PC-9 (cell line): ENCODE data around the gene ERI3. TPM values are rescaled to one million over a fixed set of nuclear protein-coding genes. Genes with fewer than 3 reads are reported as not detected.

ENCODE experiments used
- BruUV-seq: library from RNA; stranded (reverse); fragments of 400-500 nt; replicated peaks from 2 replicates; lab custom pipeline; 2021; lab: Mats Ljungman, UMichigan
- CTCF ChIA-PET: fragments of 300-600 bp; sonication (Branson Sonifier 250); formaldehyde crosslinking; loops from one replicate; lab custom pipeline; 2022; ENCODE audit warnings: antibody characterized with exemption; lab: Charles Lee
- POLR2A ChIA-PET: fragments of 300-600 bp; sonication (Branson Sonifier 250); formaldehyde crosslinking; loops from one replicate; lab custom pipeline; 2022; ENCODE audit warnings: antibody characterized with exemption; ENCODE audit not compliant: unreplicated experiment; lab: Charles Lee
- DNase-seq, 2 experiments: peaks; one replicate each; pipeline versions ENCODE4 v3.0.0 to v3.0.0-alpha.2; 2015 to 2022; ENCODE audit warnings: mixed read lengths in 1 of 2
- H2AFZ ChIP-seq: fragments of 200-600 bp; sonication (generic); 2 replicates; pipeline ENCODE4 v1.8.1; 2017; ENCODE audit warnings: antibody characterized with exemption
- H3F3A ChIP-seq: fragments of 200-600 bp; sonication (generic); 2 replicates; pipeline ENCODE4 v1.8.1; 2017; ENCODE audit warnings: antibody characterized with exemption, mild to moderate bottlenecking, low read depth; ENCODE audit not compliant: insufficient read depth
- H3K27ac ChIP-seq: fragments of 200-600 bp; sonication (generic); 2 replicates; pipeline ENCODE4 v1.6.1; 2016; ENCODE audit warnings: mixed run types
- H3K27me3 ChIP-seq: fragments of 200-600 bp; sonication (generic); 2 replicates; pipeline ENCODE4 v1.6.1; 2016; ENCODE audit warnings: low read depth, mixed run types; ENCODE audit not compliant: insufficient read depth
- H3K36me3 ChIP-seq: fragments of 200-600 bp; sonication (generic); 2 replicates; pipeline ENCODE4 v1.6.1; 2016; ENCODE audit warnings: low read depth, mixed run types
- H3K4me1 ChIP-seq: fragments of 200-600 bp; sonication (generic); replicated peaks from 2 replicates; pipeline ENCODE4 v1.6.1; 2016; ENCODE audit warnings: mixed run types; ENCODE audit not compliant: insufficient read depth
- H3K4me2 ChIP-seq: fragments of 200-600 bp; sonication (generic); 2 replicates; pipeline ENCODE4 v1.6.1; 2017; ENCODE audit warnings: mixed run types
- H3K4me3 ChIP-seq: fragments of 200-600 bp; sonication (generic); 2 replicates; pipeline ENCODE4 v1.6.1; 2016; ENCODE audit warnings: mixed run types
- H3K79me2 ChIP-seq: fragments of 200-600 bp; sonication (generic); 2 replicates; pipeline ENCODE4 v1.6.1; 2017; ENCODE audit warnings: low read depth, mixed run types
- H3K9me2 ChIP-seq: fragments of 200-600 bp; sonication (generic); 2 replicates; pipeline ENCODE4 v1.8.1; 2017; ENCODE audit warnings: mild to moderate bottlenecking; ENCODE audit not compliant: insufficient read depth
- H3K9me3 ChIP-seq: fragments of 200-600 bp; sonication (generic); 2 replicates; pipeline ENCODE4 v1.8.1; 2016; ENCODE audit warnings: low read depth; ENCODE audit not compliant: insufficient read depth
- H4K20me1 ChIP-seq: fragments of 200-600 bp; sonication (generic); 2 replicates; pipeline ENCODE4 v1.8.1; 2017; ENCODE audit not compliant: insufficient read depth
- EZH2 ChIP-seq: fragments of 200-600 bp; sonication (generic); IDR thresholded peaks from 2 replicates; pipeline ENCODE4 v1.8.0; 2017; ENCODE audit warnings: antibody characterized with exemption, low read depth
- intact Hi-C: fragments of 100-400 bp; cut with micrococcal nuclease; formaldehyde crosslinking; loops from one replicate; pipeline ENCODE4 v1.10.0; 2022; ENCODE audit not compliant: unreplicated experiment
- total RNA-seq: library from RNA; stranded (reverse); gene quantifications from 2 replicates; pipeline ENCODE4 v1.2.3, GENCODE V29; 2021
- TF ChIP-seq, protein P1 (sequence below): fragments of 200-600 bp; sonication (generic); conservative IDR thresholded peaks from 2 replicates; pipeline ENCODE4 v1.6.1; 2017; ENCODE audit warnings: mixed run types, antibody characterized with exemption, mild to moderate bottlenecking, moderate library complexity

ERI3 gene
- total RNA-seq, 1 experiment from 2014 or later, result 120 TPM

DNA sequence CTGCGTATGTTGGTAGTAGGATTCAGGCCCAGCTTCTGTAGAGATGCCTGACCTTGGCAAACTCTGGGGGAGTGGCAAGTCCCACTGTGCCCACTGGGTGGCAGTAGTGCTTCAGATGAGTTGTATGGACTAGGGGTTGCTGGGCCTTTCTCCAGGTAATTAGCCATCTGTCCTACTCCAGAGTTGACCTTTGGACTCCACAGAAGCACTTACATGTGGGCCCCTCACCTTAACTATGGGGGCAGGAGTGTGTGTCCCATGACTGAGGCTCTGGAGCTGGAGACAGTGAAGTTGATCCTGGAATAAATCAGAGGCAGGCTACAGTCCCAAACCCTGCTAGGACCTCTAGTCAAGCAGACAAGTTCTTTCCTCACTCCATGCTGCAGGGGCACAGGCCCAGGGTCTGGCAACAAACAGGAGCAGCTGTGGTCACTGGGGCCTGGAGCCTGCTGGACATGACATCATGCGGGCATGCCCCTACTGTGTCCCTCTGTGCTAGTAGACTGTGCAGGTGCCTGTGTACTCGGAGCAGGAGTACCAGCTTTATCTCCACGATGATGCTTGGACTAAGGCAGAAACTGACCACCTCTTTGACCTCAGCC is 137.1 kb downstream of the ERI3 start:
- no peak overlapping the region for H3K4me3 ChIP-seq
- H3K9me2 ChIP-seq, result no peaks in the 10 kb centered on the region
- no peak overlapping the region for H3K4me2 ChIP-seq
- ChIA-PET CTCF (interaction anchor here (0.5 to 1.2 kb wide), 7 partner anchors 16 to 453 kb away, joined by 3 to 8 read pairs (median 5); no protein-coding TSS in a partner anchor), POLR2A (interaction anchor here (0.6 kb wide), 1 partner anchor 429 kb away, joined by 4 read pairs; no protein-coding TSS in a partner anchor)
- no peaks in the 10 kb centered on the region for H4K20me1 ChIP-seq
- intact Hi-C loops, result loop anchor here (1.0 to 2.0 kb wide), 4 partner anchors 125 to 435 kb away; no protein-coding TSS in a partner anchor
- no peak overlapping the region for H2AFZ ChIP-seq
- H3K36me3 ChIP-seq, result no peaks in the 10 kb centered on the region; the same call in 1 of the 2 replicates
- no peak overlapping the region for H3K27ac ChIP-seq
- no TSS peak for BruUV-seq
- peak; percentile 44 to 78 for DNase-seq
- peaks cover 11% of the 10 kb centered on the region for H3K79me2 ChIP-seq
- peaks cover 20% of the 10 kb centered on the region; the same call in 1 of the 2 replicates for H3F3A ChIP-seq
- H3K4me1 ChIP-seq, result peaks cover 8% of the 10 kb centered on the region; the same call in 1 of the 2 replicates
- no peaks in the 10 kb centered on the region for H3K9me3 ChIP-seq
- H3K27me3 ChIP-seq, result no peaks in the 10 kb centered on the region
- TF ChIP-seq EZH2, result no peak
- TF ChIP-seq, protein P1, sequence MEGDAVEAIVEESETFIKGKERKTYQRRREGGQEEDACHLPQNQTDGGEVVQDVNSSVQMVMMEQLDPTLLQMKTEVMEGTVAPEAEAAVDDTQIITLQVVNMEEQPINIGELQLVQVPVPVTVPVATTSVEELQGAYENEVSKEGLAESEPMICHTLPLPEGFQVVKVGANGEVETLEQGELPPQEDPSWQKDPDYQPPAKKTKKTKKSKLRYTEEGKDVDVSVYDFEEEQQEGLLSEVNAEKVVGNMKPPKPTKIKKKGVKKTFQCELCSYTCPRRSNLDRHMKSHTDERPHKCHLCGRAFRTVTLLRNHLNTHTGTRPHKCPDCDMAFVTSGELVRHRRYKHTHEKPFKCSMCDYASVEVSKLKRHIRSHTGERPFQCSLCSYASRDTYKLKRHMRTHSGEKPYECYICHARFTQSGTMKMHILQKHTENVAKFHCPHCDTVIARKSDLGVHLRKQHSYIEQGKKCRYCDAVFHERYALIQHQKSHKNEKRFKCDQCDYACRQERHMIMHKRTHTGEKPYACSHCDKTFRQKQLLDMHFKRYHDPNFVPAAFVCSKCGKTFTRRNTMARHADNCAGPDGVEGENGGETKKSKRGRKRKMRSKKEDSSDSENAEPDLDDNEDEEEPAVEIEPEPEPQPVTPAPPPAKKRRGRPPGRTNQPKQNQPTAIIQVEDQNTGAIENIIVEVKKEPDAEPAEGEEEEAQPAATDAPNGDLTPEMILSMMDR, result peak; percentile 95

DNA sequence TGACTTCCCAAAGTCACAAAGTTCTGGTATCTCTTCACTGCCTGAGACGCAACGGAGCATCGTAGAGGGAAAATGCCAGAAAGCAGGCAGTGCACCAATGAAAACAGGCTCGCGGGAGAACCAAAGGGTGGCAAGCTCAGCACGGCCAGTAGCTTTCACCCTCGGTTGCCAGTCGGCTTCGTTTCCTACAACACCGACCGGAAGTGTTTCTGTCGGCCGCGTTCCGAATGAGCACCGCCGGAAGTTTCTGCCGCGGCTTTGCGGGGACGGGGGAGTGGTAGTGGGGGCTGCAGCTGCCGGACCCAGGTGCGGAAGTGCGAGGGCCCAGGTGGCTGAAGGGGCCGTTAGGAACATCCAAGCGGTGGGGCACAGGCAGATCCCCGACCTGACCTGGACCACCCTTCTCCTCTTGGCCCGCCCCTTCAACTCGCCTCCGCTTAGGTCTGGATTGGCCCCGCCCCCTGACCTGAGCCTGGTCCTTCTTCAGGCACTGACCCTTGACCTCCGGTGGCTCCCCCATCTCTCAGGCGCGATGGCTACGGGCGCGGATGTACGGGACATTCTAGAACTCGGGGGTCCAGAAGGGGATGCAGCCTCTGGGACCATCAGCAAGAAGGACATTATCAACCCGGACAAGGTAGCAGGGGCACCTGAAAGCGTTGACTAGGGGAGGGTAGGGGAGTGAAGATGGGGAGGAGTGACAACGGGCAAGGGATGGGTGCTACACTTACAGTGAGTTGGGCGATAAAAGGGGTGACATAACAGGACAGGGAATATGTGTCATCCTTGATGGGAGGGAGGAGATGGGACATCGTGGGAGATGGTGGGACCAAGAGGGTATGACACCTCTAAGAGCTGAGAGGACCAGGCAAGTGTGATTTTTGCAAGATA is 141.6 kb downstream of the ERI3 start, which contains the start of gene DMAP1:
Gene DMAP1 (plus strand): TSS at position 250 of the 891 bp plus-strand sequence. CDS start 283 bp downstream, at position 533.
- Histone ChIP-seq H2AFZ (peak within 1 kb of the TSS; percentile 91), H3K79me2 (peaks cover 11% of the 10 kb centered on the region), H3K4me2 (peak within 1 kb of the TSS; percentile 94), H3K36me3 (no peaks in the 10 kb centered on the region), H3K27ac (peak within 1 kb of the TSS; percentile 27; the same call in 1 of the 2 replicates), H3K4me1 (peaks cover 17% of the 10 kb centered on the region; the same call in 1 of the 2 replicates), H3K9me2 (no peaks in the 10 kb centered on the region; the same call in 1 of the 2 replicates), H3F3A (peaks cover 20% of the 10 kb centered on the region; the same call in 1 of the 2 replicates), H4K20me1 (no peaks in the 10 kb centered on the region), H3K9me3 (no peaks in the 10 kb centered on the region), H3K27me3 (no peaks in the 10 kb centered on the region), H3K4me3 (peak within 1 kb of the TSS; percentile 86)
- peak; percentile 65 to 80 for DNase-seq
- ChIA-PET POLR2A (interaction anchor here (0.5 to 0.7 kb wide), 7 partner anchors 10 to 761 kb away, joined by 3 to 4 read pairs (median 3); no protein-coding TSS in a partner anchor), CTCF (interaction anchor here (0.5 to 1.0 kb wide), 2 partner anchors 27 to 165 kb away, joined by 3 to 5 read pairs; no protein-coding TSS in a partner anchor)
- no TSS peak for BruUV-seq
- intact Hi-C loops, result loop anchor here (5.0 kb wide), 1 partner anchor 206 kb away; no protein-coding TSS in a partner anchor
- TF ChIP-seq EZH2, result no peak
- TF ChIP-seq, protein P1, result no peak
